Stimulated activated naive CD8-positive, alpha-beta T cell treated with anti-CD3 and anti-CD28 coated beads, Interleukin-15, Interleukin-2, amounts not matched to agents 100 ng/mL and 50 ng/mL, for 24 hours (primary cell): ENCODE data around the gene AFMID.

Experiments used
- H3K27ac Mint-ChIP-seq: one replicate; pipeline ENCODE4 v1.8.0; 2021; ENCODE audit warnings: mild to moderate bottlenecking, mixed read lengths
- H3K27me3 Mint-ChIP-seq: one replicate; pipeline ENCODE4 v1.8.0; 2021; ENCODE audit warnings: mixed read lengths
- H3K36me3 Mint-ChIP-seq: one replicate; pipeline ENCODE4 v1.8.0; 2021; ENCODE audit warnings: low read depth, mixed read lengths
- H3K4me1 Mint-ChIP-seq: one replicate; pipeline ENCODE4 v1.8.0; 2021; ENCODE audit warnings: low read depth, mixed read lengths
- H3K4me3 Mint-ChIP-seq: one replicate; pipeline ENCODE4 v1.8.0; 2021; ENCODE audit warnings: mild to moderate bottlenecking, mixed read lengths
- H3K9me3 Mint-ChIP-seq: one replicate; pipeline ENCODE4 v1.8.0; 2021; ENCODE audit warnings: mixed read lengths

AFMID gene

DNA sequence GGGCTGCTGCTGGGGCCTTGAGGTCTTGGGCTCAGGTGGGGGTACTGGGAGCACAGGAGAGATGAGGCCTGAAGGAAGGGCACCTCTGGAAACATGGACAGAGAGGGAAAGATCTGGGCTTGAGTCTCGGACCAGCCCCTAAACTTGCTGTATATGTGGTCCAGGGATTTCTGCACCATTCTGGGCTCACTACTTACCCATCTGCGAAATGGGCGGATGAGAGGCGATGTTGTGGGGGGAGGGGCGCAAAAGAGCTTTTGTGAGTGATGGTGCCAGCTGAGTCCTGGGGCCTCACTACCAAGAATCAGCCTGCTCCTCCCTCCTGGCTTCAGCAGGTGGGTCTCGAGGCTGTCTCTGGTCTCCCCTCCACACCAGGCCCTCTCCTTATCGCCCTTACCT lies 40.7 kb upstream of the AFMID start:
- peaks cover 46% of the 10 kb centered on the region for H3K4me1 Mint-ChIP-seq
- H3K9me3 Mint-ChIP-seq = no peaks in the 10 kb centered on the region
- H3K4me3 Mint-ChIP-seq = no peak overlapping the region
- peak overlapping the region; percentile 31 for H3K27ac Mint-ChIP-seq
- H3K36me3 Mint-ChIP-seq = peaks cover 5% of the 10 kb centered on the region
- H3K27me3 Mint-ChIP-seq = no peaks in the 10 kb centered on the region

DNA sequence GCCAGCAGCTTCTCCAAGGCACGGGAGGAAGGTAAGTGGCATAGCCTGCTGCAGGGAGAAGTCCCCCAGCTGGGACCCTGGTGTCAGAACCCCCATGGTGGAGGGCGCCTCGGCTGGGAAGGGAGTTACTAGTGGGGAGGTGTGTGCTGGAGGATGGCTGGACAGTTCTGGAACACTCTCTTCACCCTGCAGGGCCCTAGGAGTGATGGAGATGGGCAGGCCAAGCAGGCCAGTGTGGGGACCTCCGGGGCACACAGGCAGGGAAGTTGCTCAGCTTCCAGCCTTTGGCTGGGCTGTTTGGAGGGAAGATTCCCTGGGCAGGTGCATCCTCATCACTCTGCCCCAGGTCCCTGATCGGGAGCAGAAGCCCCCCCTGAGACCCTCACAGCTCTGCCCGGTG lies 40.3 kb upstream of the AFMID start:
- Mint-ChIP-seq H3K4me1 (peaks cover 43% of the 10 kb centered on the region), H3K36me3 (peaks cover 5% of the 10 kb centered on the region), H3K27me3 (no peaks in the 10 kb centered on the region), H3K27ac (peak overlapping the region; percentile 31), H3K4me3 (no peak overlapping the region), H3K9me3 (no peaks in the 10 kb centered on the region)

GRCh38 chr17:78147315-78147998 lies 39.7 kb upstream of the AFMID start:
- H3K4me3 Mint-ChIP-seq = no peak overlapping the region
- H3K4me1 Mint-ChIP-seq = peaks cover 38% of the 10 kb centered on the region
- H3K27ac Mint-ChIP-seq = peak overlapping the region; percentile 8
- no peaks in the 10 kb centered on the region for H3K27me3 Mint-ChIP-seq
- no peaks in the 10 kb centered on the region for H3K9me3 Mint-ChIP-seq
- H3K36me3 Mint-ChIP-seq = peaks cover 2% of the 10 kb centered on the region

DNA sequence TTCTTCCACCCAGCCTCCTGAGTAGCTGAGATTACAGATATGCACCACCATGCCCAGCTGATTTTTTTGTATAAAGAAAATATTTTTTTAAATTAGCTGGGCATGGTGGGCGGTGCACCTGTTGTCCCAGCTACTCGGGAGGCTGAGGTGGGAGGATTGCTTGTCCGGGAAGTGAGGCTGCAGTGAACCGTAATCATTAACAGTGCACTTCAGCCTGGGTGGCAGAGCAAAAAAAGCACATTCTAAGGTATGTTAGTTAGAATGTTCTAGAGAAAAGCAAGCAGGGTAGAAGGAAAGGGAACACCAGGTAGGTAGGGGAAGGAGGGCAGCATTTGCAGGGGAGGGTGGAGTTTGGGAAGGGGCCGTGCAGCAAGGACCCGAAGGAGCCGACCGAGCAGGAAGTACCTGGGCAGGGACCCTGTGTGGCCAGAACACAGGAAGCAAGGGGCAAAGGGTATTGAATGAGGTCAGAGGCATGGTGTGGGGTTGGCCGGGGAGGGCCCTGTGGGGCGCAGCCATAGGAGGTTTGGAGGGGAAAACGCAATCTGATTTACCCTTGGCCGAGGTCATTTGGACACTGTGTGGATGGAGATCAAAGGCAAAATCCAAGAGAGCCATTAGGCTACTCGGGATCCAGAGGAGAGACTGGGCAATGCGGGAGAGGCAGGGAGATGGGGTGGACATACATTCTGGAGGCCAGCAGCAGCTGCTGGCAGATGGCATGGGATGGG lies 38.7 kb upstream of the AFMID start:
- Mint-ChIP-seq H3K27ac (peak overlapping the region; percentile 26), H3K4me1 (peaks cover 32% of the 10 kb centered on the region), H3K9me3 (no peaks in the 10 kb centered on the region), H3K36me3 (no peaks in the 10 kb centered on the region), H3K27me3 (no peaks in the 10 kb centered on the region), H3K4me3 (no peak overlapping the region)

- Mint-ChIP-seq H3K9me3 (no peaks in the 10 kb centered on the region), H3K36me3 (no peaks in the 10 kb centered on the region), H3K27me3 (no peaks in the 10 kb centered on the region), H3K4me1 (peaks cover 25% of the 10 kb centered on the region), H3K4me3 (no peak overlapping the region), H3K27ac (no peak overlapping the region)
Observed at GRCh38 chr17:78151514-78152008, 35.6 kb upstream of the AFMID start.

DNA sequence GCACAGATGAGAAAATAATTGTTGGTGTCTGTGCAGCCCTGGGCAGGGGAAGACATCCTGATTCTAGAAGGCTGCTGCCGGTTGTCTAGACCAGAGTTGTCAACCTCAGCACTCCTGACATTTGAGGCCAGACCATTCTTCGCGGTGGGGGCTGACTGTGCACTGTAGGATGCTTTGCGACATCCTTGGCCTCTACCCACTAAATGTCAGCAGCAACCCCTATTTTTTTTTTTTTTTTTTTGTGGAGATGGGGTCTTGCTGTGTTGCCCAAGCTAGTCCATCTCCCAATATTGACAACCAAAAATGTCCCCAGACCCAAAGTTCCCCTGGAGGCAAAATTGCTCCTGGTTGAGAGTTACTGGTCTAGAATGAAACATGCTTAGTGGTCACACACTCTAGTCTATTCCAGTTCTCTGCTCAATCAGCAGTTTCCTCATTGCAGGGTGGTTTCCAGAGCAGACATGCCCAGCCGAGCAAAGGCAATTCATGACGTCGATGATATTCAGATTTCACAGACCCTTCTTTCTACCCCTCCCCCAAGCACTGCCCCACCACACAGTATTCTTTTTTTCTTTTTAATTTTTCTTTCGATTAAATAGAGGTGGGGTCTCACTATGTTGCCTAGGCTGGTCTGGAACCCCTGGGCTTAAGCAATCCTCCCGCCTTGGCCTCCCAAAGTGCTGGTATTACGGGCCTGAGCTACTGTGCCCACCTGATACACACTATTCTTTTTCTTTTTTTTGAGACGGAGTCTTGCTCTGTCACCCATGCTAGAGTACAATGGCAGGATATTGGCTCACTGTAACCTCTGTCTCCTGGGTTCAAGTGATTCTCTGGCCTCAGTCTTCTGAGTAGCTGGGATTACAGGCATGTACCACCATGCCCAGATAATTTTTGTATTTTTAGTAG lies 32.0 kb upstream of the AFMID start:
- peak overlapping the region; percentile 42 for H3K27ac Mint-ChIP-seq
- H3K4me1 Mint-ChIP-seq = peaks cover 17% of the 10 kb centered on the region
- no peaks in the 10 kb centered on the region for H3K36me3 Mint-ChIP-seq
- no peak overlapping the region for H3K4me3 Mint-ChIP-seq
- H3K27me3 Mint-ChIP-seq = no peaks in the 10 kb centered on the region
- no peaks in the 10 kb centered on the region for H3K9me3 Mint-ChIP-seq

DNA sequence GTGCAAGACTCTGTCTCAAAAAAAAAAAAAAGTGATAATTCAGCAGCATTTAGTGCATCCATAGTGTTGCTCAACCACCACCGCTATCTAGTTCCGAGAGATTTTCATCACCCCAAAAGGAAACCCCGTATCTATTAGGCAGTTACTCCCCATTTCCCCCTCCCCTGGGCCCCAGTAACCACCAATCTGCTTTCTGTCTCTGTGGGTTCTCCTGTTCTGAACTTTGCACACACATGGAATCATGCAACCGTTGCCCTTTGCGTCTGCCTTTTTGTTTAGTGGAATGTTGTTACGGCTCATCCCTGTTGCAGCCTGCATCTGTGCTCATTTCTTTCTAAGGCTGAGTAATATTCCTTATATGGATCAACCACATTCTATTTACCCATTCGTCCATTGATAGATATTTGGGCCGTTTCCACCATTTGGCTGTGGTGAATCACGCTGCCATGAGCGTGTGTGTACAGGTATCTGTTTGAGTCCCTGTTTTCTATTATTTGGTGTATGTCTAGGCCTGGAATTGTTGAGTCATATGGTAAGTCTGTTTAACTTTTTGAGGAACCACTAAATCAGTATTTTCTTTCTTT lies 27.5 kb upstream of the AFMID start:
- Mint-ChIP-seq H3K4me3 (peak overlapping the region; percentile 15), H3K27ac (peak overlapping the region; percentile 75), H3K27me3 (no peaks in the 10 kb centered on the region), H3K36me3 (no peaks in the 10 kb centered on the region), H3K9me3 (no peaks in the 10 kb centered on the region), H3K4me1 (peaks cover 24% of the 10 kb centered on the region)

- no peak overlapping the region for H3K27ac Mint-ChIP-seq
- no peaks in the 10 kb centered on the region for H3K9me3 Mint-ChIP-seq
- no peak overlapping the region for H3K4me3 Mint-ChIP-seq
- H3K36me3 Mint-ChIP-seq = no peaks in the 10 kb centered on the region
- H3K4me1 Mint-ChIP-seq = peaks cover 19% of the 10 kb centered on the region
- no peaks in the 10 kb centered on the region for H3K27me3 Mint-ChIP-seq
Observed at GRCh38 chr17:78163881-78164747, 23.0 kb upstream of the AFMID start.

GRCh38 chr17:78164748-78165607 lies 22.2 kb upstream of the AFMID start:
- no peak overlapping the region for H3K4me3 Mint-ChIP-seq
- no peaks in the 10 kb centered on the region for H3K27me3 Mint-ChIP-seq
- no peak overlapping the region for H3K27ac Mint-ChIP-seq
- H3K4me1 Mint-ChIP-seq = peaks cover 15% of the 10 kb centered on the region
- H3K36me3 Mint-ChIP-seq = no peaks in the 10 kb centered on the region
- no peaks in the 10 kb centered on the region for H3K9me3 Mint-ChIP-seq

GRCh38 chr17:78166416-78166815 lies 20.7 kb upstream of the AFMID start:
- Mint-ChIP-seq H3K36me3 (peaks cover 8% of the 10 kb centered on the region), H3K27me3 (no peaks in the 10 kb centered on the region), H3K27ac (no peak overlapping the region), H3K4me3 (no peak overlapping the region), H3K9me3 (no peaks in the 10 kb centered on the region), H3K4me1 (peaks cover 21% of the 10 kb centered on the region)

- Mint-ChIP-seq H3K27ac (peak within 1 kb of the TSS; percentile 65), H3K36me3 (peaks cover 26% of the 10 kb centered on the region), H3K4me1 (peaks cover 40% of the 10 kb centered on the region), H3K9me3 (no peaks in the 10 kb centered on the region), H3K27me3 (no peaks in the 10 kb centered on the region), H3K4me3 (peak within 1 kb of the TSS; percentile 78)
Observed at GRCh38 chr17:78168242-78168902, 18.8 kb upstream of the AFMID start, which contains the start of gene SYNGR2. Gene SYNGR2 (plus strand): TSS chr17:78168581. CDS start chr17:78168617, 36 bp downstream.

GRCh38 chr17:78168903-78169793 lies 18.0 kb upstream of the AFMID start:
- peaks cover 48% of the 10 kb centered on the region for H3K4me1 Mint-ChIP-seq
- H3K4me3 Mint-ChIP-seq = peak overlapping the region; percentile 78
- H3K36me3 Mint-ChIP-seq = peaks cover 34% of the 10 kb centered on the region
- no peaks in the 10 kb centered on the region for H3K27me3 Mint-ChIP-seq
- peak overlapping the region; percentile 65 for H3K27ac Mint-ChIP-seq
- H3K9me3 Mint-ChIP-seq = no peaks in the 10 kb centered on the region
